NB4 (cell line): ENCODE results near the gene GALNTL6.

Experiments
- POLR2A ChIP-seq: IDR thresholded peaks from 2 replicates; pipeline ENCODE4 v1.6.1; 2011; ENCODE audit warnings: mild to moderate bottlenecking; ENCODE audit not compliant: insufficient read length; ENCODE audit errors: extremely low read depth
- TF ChIP-seq, protein P1 (sequence below): IDR thresholded peaks from one replicate; pipeline ENCODE4 v1.5.1; 2012; ENCODE audit warnings: low read depth, low read length
- TF ChIP-seq, protein P2 (sequence below): IDR thresholded peaks from 2 replicates; pipeline ENCODE4 v1.6.1; 2011; ENCODE audit warnings: low read depth, low read length

DNA sequence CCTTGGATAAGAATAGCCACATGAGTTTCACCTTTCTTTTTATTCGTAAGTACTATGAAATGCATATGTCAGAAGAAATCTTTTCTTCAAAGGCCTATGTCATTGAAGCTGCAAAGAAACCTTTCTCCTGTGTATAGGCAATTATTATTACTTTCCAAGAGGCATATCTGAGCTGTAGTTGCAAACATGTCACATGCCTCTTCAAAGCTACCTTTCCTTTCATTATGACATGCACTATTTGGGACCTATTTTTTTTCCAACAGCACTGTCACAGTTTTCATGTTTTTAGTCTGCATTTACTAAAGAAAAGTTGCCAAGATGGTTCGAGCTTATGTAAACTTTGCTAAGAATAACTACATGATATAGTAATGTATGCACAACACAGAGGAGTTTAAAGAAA lies 806.6 kb downstream of the GALNTL6 start:
- TF ChIP-seq, protein P1, sequence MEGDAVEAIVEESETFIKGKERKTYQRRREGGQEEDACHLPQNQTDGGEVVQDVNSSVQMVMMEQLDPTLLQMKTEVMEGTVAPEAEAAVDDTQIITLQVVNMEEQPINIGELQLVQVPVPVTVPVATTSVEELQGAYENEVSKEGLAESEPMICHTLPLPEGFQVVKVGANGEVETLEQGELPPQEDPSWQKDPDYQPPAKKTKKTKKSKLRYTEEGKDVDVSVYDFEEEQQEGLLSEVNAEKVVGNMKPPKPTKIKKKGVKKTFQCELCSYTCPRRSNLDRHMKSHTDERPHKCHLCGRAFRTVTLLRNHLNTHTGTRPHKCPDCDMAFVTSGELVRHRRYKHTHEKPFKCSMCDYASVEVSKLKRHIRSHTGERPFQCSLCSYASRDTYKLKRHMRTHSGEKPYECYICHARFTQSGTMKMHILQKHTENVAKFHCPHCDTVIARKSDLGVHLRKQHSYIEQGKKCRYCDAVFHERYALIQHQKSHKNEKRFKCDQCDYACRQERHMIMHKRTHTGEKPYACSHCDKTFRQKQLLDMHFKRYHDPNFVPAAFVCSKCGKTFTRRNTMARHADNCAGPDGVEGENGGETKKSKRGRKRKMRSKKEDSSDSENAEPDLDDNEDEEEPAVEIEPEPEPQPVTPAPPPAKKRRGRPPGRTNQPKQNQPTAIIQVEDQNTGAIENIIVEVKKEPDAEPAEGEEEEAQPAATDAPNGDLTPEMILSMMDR = no peak
- TF ChIP-seq POLR2A = no peak
- TF ChIP-seq, protein P2, sequence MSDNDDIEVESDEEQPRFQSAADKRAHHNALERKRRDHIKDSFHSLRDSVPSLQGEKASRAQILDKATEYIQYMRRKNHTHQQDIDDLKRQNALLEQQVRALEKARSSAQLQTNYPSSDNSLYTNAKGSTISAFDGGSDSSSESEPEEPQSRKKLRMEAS = no peak
